MM.1S (cell line): Measurements from ENCODE around the gene MAP3K5.

ENCODE experiments used
- CTCF ChIP-seq: fragments of 300-600 bp; sonication (generic); IDR thresholded peaks from 2 replicates; pipeline ENCODE4 v1.5.1; 2016; ENCODE audit warnings: antibody characterized with exemption, low read length, mixed read lengths
- EZH2 ChIP-seq: fragments of 300-600 bp; sonication (generic); optimal IDR thresholded peaks from 2 replicates; pipeline ENCODE3; 2017; ENCODE audit warnings: low read depth, mild to moderate bottlenecking, antibody characterized with exemption, low read length, mixed read lengths

- no peak for TF ChIP-seq CTCF
- TF ChIP-seq EZH2 = no peak
These were observed 220.8 kb downstream of the MAP3K5 start for GRCh38 chr6:136571496-136571895.
